Heart left ventricle (tissue), 16 donors: ENCODE measurements around the gene PCDHB4. TPM values are rescaled to one million over a fixed set of nuclear protein-coding genes. Genes with fewer than 3 reads are reported as not detected.
"Not testable (repeated sequence)": the region's sequence is repeated elsewhere in the genome, so short reads cannot be mapped to it uniquely, and the experiment has no call there.

Source experiments
- ATAC-seq, 4 donors: fragments of 200-7000 bp; cut with Tn5 transposase; one replicate each; pipeline ENCODE4 v1.9.1; 2020 to 2022; ENCODE audit warnings: moderate library complexity in 4 of 4, mild to moderate bottlenecking in 3 of 4, moderate number of reproducible peaks in 1 of 4
- DNase-seq, 5 donors: peaks; one replicate each; pipeline ENCODE4 v3.0.0-alpha.2; 2020
- H3K27ac ChIP-seq, 12 donors: fragments of 200-600 bp; sonication (generic) in 4 of 12; one replicate each; pipeline versions ENCODE4 v1.5.0 to v1.8.0; 2016 to 2022; ENCODE audit warnings: mild to moderate bottlenecking in 2 of 12
- H3K27me3 ChIP-seq, 9 donors: fragments of 200-600 bp; sonication (generic) in 2 of 9; one replicate each; pipeline versions ENCODE4 v1.5.1 to v1.8.0; 2016 to 2022; ENCODE audit warnings: mild to moderate bottlenecking in 3 of 9
- H3K36me3 ChIP-seq, 9 donors: fragments of 200-600 bp; sonication (generic) in 2 of 9; one replicate each; pipeline versions ENCODE4 v1.5.0 to v1.8.0; 2018 to 2022; ENCODE audit warnings: mild to moderate bottlenecking in 2 of 9
- H3K4me1 ChIP-seq, 12 donors: fragments of 200-600 bp; sonication (generic) in 4 of 12; one replicate each; pipeline versions ENCODE4 v1.5.0 to v1.8.0; 2016 to 2022; ENCODE audit warnings: mild to moderate bottlenecking in 3 of 12
- H3K4me3 ChIP-seq, 12 donors: fragments of 200-600 bp; sonication (generic) in 4 of 12; one replicate each; pipeline versions ENCODE4 v1.5.0 to v1.8.0; 2017 to 2022; ENCODE audit warnings: mild to moderate bottlenecking in 9 of 12, moderate library complexity in 4 of 12
- H3K9me3 ChIP-seq, 12 donors: fragments of 200-600 bp; sonication (generic) in 4 of 12; one replicate each; pipeline versions ENCODE4 v1.5.0 to v1.8.0; 2016 to 2022; ENCODE audit warnings: mild to moderate bottlenecking in 1 of 12
- CTCF ChIP-seq, 12 donors: fragments of 200-600 bp; sonication (generic) in 4 of 12; IDR thresholded peaks; one replicate each; pipeline versions ENCODE4 v1.5.0 to v1.8.0; 2018 to 2022; ENCODE audit warnings: antibody characterized with exemption in 12 of 12, mild to moderate bottlenecking in 5 of 12
- POLR2A ChIP-seq, 2 donors: fragments of 450-650 bp; IDR thresholded peaks; one replicate each; pipeline ENCODE4 v1.6.1; 2017; ENCODE audit warnings: antibody characterized with exemption in 2 of 2, mild to moderate bottlenecking in 2 of 2, moderate library complexity in 2 of 2
- WGBS, 4 donors: extraction: QIAGEN DNeasy Blood & Tissue Kit in 2 of 4; methylation state at CpG; one replicate each; pipeline versions ENCODE4 v1.1.5 to v1.1.7; 2013 to 2018; 5-methylcytosine and 5-hydroxymethylcytosine counted together
- intact Hi-C, 10 donors: fragments of 100-400 bp; cut with DNase I; formaldehyde crosslinking; loops; one replicate each; pipeline versions ENCODE4 v1.11.1 to v1.14.2; 2022
- polyA plus RNA-seq, 2 donors: library from polyadenylated mRNA; stranded (reverse); fragments of 200-250 nt; gene quantifications; one replicate each; pipeline ENCODE4 v1.2.3, GENCODE V29; 2013
- total RNA-seq, 9 donors: library from RNA; depleted of rRNA in 2 of 9; stranded (reverse); fragments of >200 nt in 2 of 9; fragmentation: NEBNext Ultra II Directional in 3 of 9; extraction: Animal tissue kit (Norgen Biotek cat#: 25700) in 3 of 9; gene quantifications; one replicate each; pipeline versions ENCODE4 v1.1.0 to v1.2.4, GENCODE V29; 2016 to 2023
- donor health status: ischemic (EF 13 %, LVEDD 7.1; RV severe dilation, severe dysfunction).
- donor health status: healthy with polysubstance abuse.
- donor health status: DM: no; HTN: yes; CAD: no.
- donor health status: DM: no; HTN: no; CAD: no.
- donor health status: ischemic (EF 25% LVEDD 6.9; RV normal size, moderate dysfunction).
- donor health status: ischemic (EF 25% LVEDD 5.7; RV mildly dilated, moderate dysfunction).
- donor health status: healthy.
- donor health status: DM: yes; HTN: yes; CAD: no.
- donor health status: ischemic (EF 35%, LVEDD 5.7; RV mildly dilated, moderate dysfunction).
- donor health status: nonischemic (EF 11% LVEDD 7.7; RV severe dilation, severe dysfunction).
- donor health status: DM: yes; HTN: yes; CAD: no.
- donor health status: PGD.
- donor health status: ischemic (EF 29% LVEDD 5.4; RV normal size, mild dysfunction).
- donor health status: nonischemic (EF 23%, LVEDD 6.1; RV moderate dilation, normal function).

PCDHB4 gene
- total and polyA plus RNA-seq, 11 donors: 0.30 to 2.8 (median 1.4) TPM

- DNase-seq: no peak
- H3K36me3 ChIP-seq: no peaks in the 10 kb centered on the region
- H3K27me3 ChIP-seq: peaks cover 0 to 4% (median 0%) of the 10 kb centered on the region in 9 donors
- peak in 2 of 4 donors; percentile 44 to 67 for ATAC-seq
- intact Hi-C loops: no loop called here
- peaks cover 0 to 100% (median 44%) of the 10 kb centered on the region in 12 donors for H3K9me3 ChIP-seq
- peak within 1 kb of the TSS in 3 of 12 donors; percentile 36 to 53 (median 45) for H3K27ac ChIP-seq
- no peaks in the 10 kb centered on the region for H3K4me1 ChIP-seq
- 12 to 17% (median 15%) methylated on average over 22 of the region's 22 CpGs for WGBS, 4 donors
- TF ChIP-seq CTCF (IDR thresholded peaks at IDR 0.05) (peak in 11 of 12 donors; percentile 25 to 62 (median 44)), POLR2A (IDR thresholded peaks at IDR 0.05) (no peak)
- H3K4me3 ChIP-seq: peak within 1 kb of the TSS; percentile 5 to 61 (median 44)
Observed at GRCh38 chr5:141135030-141135717, 13.6 kb downstream of the PCDHB4 start, which contains the start of gene PCDHB5. TSS of gene PCDHB5 (plus strand) at chr5:141135206. CDS start at chr5:141135435, 229 bp downstream.

GRCh38 chr5:141135718-141136266 lies 14.2 kb downstream of the PCDHB4 start:
- peaks cover 0 to 100% (median 44%) of the 10 kb centered on the region in 12 donors for H3K9me3 ChIP-seq
- no peaks in the 10 kb centered on the region for H3K36me3 ChIP-seq
- no peak for ATAC-seq
- DNase-seq: no peak
- H3K27me3 ChIP-seq: peaks cover 0 to 4% (median 0%) of the 10 kb centered on the region in 9 donors
- peak overlapping the region; percentile 3 to 61 (median 44) for H3K4me3 ChIP-seq
- H3K27ac ChIP-seq: no peak overlapping the region
- no peaks in the 10 kb centered on the region for H3K4me1 ChIP-seq
- WGBS, 4 donors: 38 to 52% (median 43%) methylated on average over 16 to 19 of the region's 19 CpGs
- TF ChIP-seq POLR2A (IDR thresholded peaks at IDR 0.05): no peak
- TF ChIP-seq CTCF (IDR thresholded peaks at IDR 0.05): no peak
- intact Hi-C loops: no loop called here

GRCh38 chr5:141137346-141137745 lies 15.7 kb downstream of the PCDHB4 start:
- DNase-seq: not testable (repeated sequence)

GRCh38 chr5:141149812-141150211 lies 28.2 kb downstream of the PCDHB4 start, which contains the start of gene PCDHB6:
TSS of gene PCDHB6 (plus strand) at chr5:141150057. CDS start at chr5:141150258, 201 bp downstream.
- H3K4me3 ChIP-seq: peak within 1 kb of the TSS in 8 of 12 donors; percentile 8 to 37 (median 22)
- intact Hi-C loops: no loop called here
- peaks cover 0 to 94% (median 39%) of the 10 kb centered on the region in 12 donors for H3K9me3 ChIP-seq

More at GRCh38 chr5:141137346-141137745, 15.7 kb downstream of the PCDHB4 start:
- peaks cover 0 to 100% (median 49%) of the 10 kb centered on the region in 12 donors for H3K9me3 ChIP-seq
- 43 to 58% (median 50%) methylated on average over 8 to 34 of the region's 34 CpGs for WGBS, 4 donors
- H3K36me3 ChIP-seq, H3K27ac ChIP-seq, H3K27me3 ChIP-seq, ATAC-seq, H3K4me3 ChIP-seq, H3K4me1 ChIP-seq, intact Hi-C loops: not testable (repeated sequence)

More at GRCh38 chr5:141149812-141150211, 28.2 kb downstream of the PCDHB4 start, which contains the start of gene PCDHB6:
- Histone ChIP-seq H3K27me3 (peaks cover 0 to 35% (median 4%) of the 10 kb centered on the region in 9 donors), H3K27ac (no peak within 1 kb of the TSS), H3K36me3 (no peaks in the 10 kb centered on the region), H3K4me1 (no peaks in the 10 kb centered on the region)
- ATAC-seq (no peak), DNase-seq (no peak)
- WGBS, 4 donors: 12 to 16% (median 14%) methylated on average over 18 of the region's 18 CpGs
- TF ChIP-seq POLR2A (IDR thresholded peaks at IDR 0.05): no peak
- peak in 6 of 12 donors; percentile 17 to 44 (median 31) for TF ChIP-seq CTCF (IDR thresholded peaks at IDR 0.05)
